HL-60/S4 treated with retinoic acid at 250 ng/mL for 4 days and 3 days (cell line): Measurements from ENCODE around the gene APOBEC3F.
"Not testable (repeated sequence)": the region's sequence is repeated elsewhere in the genome, so short reads cannot be mapped to it uniquely, and the experiment has no call there.

Experiments
- in situ Hi-C: fragments of 300-500 bp; cut with MboI; formaldehyde crosslinking; loops from 2 replicates; pipeline ENCODE4 v1.7.0; 2022; ENCODE audit warnings: low sequenced_read_pairs

Gene APOBEC3F

GRCh38 chr22:39040538-39041296 is at the start of gene APOBEC3F:
Gene APOBEC3F (plus strand): TSS chr22:39040864. CDS start chr22:39040961, 97 bp downstream.
- in situ Hi-C loops: not testable (repeated sequence)

DNA sequence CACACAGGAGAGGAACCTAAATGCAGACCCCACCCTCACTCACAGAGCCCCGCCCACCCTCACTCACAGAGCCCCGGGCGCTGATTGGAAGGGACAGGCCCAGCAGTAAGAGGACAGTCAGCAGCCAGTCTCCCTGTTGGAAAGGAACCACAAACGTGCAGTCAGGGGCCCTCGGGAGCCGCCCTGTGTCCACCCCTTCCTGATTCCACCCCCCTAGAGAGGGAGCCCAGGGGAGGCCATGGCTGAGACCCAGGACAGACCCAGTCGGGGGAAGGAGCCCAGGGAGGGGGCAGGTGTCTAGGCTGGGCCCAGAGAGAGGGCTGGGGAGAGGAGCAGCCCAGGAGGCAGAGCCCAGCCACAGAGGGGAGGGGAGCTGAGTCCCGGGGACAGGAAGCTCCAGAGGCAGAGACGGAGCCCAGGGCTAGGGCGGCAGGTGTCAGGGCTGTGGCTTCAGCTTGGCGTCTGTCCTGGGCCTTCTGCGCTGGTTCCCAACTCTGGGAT is 47.7 kb upstream of the APOBEC3F start:
- in situ Hi-C loops: not testable (repeated sequence)

DNA sequence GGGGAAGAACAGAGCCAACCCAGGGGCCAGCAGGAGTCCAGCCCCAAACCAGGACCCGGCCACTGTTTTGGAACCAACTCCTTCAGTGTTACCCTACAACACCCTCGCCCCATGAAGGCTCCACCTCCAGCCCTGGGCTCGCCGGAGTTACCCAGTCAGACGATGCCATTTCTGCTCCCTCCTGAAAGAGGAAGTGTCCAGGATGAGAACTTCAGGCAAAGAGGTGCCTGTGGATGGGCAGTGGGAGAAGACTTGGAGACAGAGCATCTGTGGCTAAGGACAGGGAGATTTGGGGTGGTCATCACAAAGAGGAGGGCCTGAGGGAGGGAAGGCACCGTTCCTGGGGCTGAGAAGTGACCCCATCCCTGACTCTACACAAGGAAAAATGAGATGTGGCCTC is 44.6 kb upstream of the APOBEC3F start:
- in situ Hi-C loops: no loop called here

DNA sequence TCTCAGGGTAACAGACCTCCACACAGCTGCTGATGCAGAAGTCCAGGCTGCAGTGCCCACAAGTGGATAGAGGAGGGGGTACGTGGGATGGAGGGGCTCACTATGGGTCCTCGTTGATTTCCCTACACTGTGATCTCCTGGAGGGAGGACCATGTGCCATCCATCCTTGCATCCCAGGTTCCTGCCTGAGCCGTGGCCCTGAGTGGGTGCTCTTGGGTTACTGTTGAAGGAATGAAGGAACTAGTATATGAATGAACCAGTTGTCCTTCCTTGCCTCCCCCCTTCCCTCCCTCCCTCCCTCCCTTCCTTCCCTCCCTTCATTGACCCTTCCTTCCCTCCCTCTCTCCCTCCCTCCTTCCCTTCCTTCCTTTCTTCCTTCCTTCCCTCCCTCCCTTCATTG is 43.1 kb upstream of the APOBEC3F start:
- in situ Hi-C loops: no loop called here

GRCh38 chr22:39003165-39003638 is 37.5 kb upstream of the APOBEC3F start:
- in situ Hi-C loops: loop anchor here (10.0 kb wide), 2 partner anchors 122 to 128 kb away; partner anchors contain the start of gene CBX6

DNA sequence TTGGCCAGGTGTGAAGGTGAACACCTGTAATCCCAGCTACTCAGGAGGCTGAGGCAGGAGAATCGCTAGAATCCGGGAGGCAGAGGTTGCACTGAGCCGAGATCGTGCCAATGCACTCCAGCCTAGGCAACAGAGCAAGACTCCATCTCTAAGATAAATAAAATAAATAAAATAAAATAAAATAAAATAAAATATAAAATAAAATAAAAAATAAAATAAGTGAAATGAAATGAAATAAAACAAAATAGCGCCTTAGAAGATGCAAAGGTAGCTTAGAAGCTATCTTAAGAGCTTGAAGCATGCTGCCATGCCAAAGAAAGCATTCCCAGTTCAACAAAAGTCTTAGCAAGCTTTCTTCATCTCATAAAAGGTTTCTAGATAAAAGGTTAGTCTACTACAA is 33.5 kb upstream of the APOBEC3F start:
- in situ Hi-C loops: loop anchor here (10.0 kb wide), 2 partner anchors 118 to 132 kb away; partner anchors contain the start of gene CBX6

- in situ Hi-C loops: loop anchor here (10.0 kb wide), 2 partner anchors 116 to 134 kb away; partner anchors contain the start of gene CBX6
Measured at GRCh38 chr22:39008271-39008850, 32.3 kb upstream of the APOBEC3F start.

GRCh38 chr22:39010946-39011345 is 29.7 kb upstream of the APOBEC3F start:
- in situ Hi-C loops: no loop called here

DNA sequence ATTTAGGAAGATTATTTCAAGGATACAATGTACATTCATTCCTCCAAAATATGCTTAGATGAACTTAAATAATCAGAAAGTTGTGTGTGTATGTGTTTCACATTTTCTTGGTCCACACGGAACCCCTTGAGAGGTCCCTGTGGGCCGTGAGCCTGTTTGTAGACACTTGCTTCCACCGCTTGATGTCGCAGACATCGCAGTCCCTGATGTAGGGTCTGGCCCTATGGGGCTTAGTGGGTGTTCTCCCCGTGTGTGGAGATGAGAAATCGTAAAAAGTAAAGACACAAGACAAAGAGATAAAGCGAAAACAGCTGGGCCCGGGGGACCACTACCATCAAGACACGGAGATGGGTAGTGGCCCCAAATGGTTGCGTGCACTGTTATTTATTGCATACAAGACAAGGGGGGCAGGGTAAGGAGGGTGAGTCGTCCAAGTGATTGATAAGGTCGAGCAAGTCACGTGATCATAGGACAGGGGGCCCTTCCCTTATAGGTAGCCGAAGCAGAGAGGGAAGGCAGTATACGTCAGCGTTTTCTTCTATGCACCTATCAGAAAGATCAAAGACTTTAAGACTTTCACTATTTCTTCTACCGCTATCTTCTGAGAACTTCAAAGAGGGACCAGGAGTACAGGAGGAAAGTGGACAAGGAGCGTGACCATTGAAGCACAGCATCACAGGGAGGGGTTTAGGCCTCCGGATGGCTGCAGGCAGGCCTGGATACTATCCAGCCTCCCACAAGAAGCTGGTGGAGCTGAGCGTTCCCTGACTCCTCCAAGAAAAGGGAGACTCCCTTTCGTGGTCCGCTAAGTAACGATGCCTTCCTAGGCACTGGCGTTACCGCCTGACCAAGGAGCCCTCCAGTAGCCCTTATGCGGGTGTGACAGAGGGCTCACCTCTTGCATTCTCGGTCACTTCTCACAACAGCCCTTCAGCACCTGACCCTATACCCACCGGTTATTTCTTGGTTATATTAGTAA is 27.8 kb upstream of the APOBEC3F start:
- in situ Hi-C loops: no loop called here

DNA sequence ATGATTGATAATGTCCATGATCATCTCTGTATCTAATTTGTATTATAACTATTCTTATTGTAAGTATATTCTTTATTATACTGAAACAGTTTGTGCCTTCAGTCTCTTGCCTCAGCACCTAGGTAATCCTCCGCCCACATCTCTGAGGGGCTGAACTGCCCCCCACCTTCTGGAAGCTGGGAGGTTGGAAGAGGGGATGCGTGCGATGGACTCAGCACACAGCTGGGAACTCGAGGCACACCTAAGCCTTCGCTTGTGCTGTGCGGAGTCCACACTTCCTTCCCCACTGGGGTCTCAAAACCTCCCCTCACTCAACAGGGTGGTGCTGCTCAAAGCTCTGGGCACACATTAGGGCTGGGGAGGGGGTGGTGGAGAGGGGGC is 27.1 kb upstream of the APOBEC3F start:
- in situ Hi-C loops: not testable (repeated sequence)

GRCh38 chr22:39013942-39014722 is 26.5 kb upstream of the APOBEC3F start, which contains the start of gene APOBEC3C:
Gene APOBEC3C (plus strand): TSS chr22:39014257. CDS start chr22:39014363, 106 bp downstream.
- in situ Hi-C loops: no loop called here

DNA sequence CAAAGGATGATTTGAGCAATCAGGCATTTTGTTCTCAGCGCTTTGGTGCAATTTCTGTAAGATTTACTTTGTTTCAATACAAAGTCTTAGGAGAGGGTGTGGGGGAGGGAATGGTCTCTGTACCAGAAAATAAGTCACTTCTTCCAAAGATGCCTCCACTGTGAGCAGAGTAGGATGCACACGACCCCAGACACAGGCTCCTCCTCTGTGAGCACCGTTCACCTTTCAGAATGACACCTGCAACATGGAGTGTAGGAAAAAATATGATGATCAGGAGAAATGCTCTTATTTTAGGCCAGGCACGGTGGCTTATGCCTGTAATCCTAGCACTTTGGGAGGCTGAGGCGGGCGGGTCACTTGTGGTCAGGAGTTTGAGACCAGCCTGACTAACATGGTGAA is 25.9 kb upstream of the APOBEC3F start:
- in situ Hi-C loops: not testable (repeated sequence)

DNA sequence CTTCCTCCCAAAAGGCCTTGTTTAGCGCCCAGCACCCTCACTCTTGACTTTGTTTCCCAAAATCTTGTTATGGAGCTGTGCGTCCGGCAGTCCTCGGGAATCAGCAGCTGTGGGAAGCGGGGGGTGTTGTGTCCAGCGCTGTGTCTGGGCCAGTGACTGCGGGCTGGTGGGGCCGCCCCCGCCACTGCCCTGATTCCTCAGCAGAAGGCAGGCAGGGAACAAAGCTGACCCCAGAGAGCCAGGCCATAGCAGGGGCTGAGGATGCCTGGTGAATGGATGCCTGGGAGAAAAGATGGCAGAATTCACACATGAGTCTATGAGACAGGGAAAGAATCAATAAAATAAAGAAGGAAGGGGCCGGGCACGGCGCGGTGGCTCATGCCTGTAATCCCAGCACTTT is 24.1 kb upstream of the APOBEC3F start:
- in situ Hi-C loops: no loop called here

DNA sequence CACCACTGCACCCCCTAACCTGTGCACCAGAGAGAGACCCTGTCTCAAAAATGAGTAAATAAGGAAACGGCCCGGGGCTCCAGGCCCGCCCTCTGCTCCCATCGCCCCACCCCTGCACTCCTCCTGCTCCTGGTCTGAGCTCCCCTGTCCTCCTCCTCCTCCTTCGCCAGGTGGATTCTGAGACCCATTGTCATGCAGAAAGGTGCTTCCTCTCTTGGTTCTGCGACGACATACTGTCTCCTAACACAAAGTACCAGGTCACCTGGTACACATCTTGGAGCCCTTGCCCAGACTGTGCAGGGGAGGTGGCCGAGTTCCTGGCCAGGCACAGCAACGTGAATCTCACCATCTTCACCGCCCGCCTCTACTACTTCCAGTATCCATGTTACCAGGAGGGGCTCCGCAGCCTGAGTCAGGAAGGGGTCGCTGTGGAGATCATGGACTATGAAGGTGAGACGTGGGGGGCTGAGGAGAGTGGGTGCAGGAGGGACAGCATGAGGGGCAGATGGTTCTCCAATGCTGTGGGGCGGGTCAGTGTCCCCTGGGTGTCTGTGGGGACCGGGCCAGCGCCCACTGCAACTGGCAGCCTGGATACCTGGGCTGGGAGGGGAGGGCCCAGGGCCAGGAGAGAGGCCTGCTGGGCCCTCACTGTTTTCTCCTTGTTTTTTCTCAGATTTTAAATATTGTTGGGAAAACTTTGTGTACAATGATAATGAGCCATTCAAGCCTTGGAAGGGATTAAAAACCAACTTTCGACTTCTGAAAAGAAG is 22.9 kb upstream of the APOBEC3F start:
- in situ Hi-C loops: no loop called here

DNA sequence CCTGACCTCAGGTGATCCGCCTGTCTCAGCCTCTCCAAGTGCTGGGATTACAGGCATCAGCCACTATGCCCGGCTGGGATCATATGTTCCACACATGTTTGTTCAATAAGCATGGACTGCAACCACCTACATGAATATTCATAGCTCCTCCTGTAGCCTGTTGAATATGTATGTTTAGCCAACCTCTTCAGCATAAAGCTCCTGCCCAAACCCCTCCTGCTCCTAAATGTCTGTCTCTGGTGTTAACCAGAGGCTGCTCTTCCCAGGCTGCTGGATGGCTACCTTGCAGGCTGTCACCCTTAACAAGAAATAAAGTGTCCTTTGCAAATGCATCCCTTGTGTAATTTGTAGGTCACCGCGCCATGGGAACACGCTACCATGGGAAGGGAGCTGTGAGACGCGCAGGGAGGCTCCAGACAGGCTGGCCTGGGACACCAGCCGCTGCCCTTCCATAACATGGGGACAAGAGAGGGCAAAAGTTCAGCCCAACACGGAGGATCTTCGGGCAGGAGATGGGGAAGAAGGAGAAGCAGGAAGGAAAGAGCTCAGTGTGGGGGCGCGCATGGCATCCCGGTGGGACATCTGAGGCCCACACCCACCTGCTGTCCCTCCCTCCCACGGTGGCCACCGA is 20.5 kb upstream of the APOBEC3F start:
- in situ Hi-C loops: not testable (repeated sequence)

GRCh38 chr22:39021552-39022250 is 19.0 kb upstream of the APOBEC3F start:
- in situ Hi-C loops: no loop called here

GRCh38 chr22:39024519-39025308 is 15.9 kb upstream of the APOBEC3F start:
- in situ Hi-C loops: no loop called here
